ENCODE measurements around the gene CREBL2.
"Not testable (repeated sequence)": the region's sequence is repeated elsewhere in the genome, so short reads cannot be mapped to it uniquely, and the experiment has no call there.

Gene CREBL2, protein sequence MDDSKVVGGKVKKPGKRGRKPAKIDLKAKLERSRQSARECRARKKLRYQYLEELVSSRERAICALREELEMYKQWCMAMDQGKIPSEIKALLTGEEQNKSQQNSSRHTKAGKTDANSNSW

GRCh38 chr12:12611512-12612306 lies at the start of gene CREBL2:
Gene CREBL2, plus strand, starts transcription at chr12:12611876. Its CDS starts 297 bp downstream, at chr12:12612173.
- peak; percentile 78 for DNase-seq

DNA sequence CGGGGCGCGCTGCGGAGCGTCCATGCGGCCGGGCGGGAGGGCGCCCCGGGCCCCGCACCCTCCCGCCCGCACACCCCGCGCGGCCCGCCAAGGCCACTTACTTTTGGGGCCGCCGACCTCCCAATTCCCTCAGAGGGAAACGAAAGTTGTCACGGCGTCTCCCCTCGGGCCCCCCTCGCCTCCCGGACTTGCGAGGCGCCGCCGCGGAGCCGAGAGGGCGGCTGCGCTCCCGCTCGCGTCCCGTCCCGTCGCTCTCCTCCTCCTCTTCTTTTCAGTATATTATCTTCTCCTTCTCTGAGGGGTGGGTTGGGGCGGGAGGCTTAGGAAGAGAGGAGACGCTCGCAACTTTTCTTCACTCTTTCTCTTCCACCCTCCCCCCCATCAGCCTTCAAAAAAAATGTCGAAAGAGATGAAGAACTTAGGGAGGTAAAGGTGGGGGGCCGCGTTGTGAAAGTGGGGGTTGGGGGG lies 49.6 kb upstream of the CREBL2 start:
- peak; percentile 18 for DNase-seq

DNA sequence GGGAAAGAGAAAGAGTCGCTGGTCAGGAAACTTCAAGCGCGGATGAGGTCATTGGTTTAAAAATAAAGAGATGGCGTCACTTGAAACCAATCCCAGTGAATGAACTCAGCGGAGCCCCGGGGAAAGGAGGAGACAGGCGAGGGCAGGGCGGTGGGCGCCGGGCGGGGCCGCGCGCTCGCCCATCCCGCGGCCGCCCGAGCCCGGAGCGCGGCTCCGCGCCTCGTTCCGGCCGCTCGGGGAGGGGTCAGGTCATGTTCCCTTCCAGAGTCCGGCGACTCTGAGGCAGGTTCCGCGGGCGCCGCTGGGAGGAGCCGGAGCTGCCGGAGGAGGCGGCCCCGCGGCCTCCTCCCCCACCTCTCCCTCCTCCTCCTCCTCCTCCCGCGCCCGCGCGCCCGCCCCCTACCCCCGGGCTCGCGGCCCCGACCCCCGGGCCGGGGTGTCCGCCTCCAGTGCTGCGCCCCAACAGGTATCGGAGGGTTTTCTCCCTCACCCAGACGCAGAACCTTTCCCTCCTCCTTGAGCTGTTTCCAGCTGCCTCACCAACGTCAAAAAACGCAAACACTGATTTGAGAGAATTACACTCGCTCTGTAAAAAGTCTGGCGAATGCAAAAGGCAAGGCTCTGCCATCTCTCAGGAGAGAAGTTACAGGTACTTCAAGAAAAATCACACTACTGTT lies 49.0 kb upstream of the CREBL2 start, which contains the start of gene DUSP16:
Gene DUSP16, minus strand, starts transcription at position 279 of the 677 bp plus-strand sequence. CDS start 41,765 bp downstream, outside the sequence.
- peak; percentile 64 for DNase-seq

DNA sequence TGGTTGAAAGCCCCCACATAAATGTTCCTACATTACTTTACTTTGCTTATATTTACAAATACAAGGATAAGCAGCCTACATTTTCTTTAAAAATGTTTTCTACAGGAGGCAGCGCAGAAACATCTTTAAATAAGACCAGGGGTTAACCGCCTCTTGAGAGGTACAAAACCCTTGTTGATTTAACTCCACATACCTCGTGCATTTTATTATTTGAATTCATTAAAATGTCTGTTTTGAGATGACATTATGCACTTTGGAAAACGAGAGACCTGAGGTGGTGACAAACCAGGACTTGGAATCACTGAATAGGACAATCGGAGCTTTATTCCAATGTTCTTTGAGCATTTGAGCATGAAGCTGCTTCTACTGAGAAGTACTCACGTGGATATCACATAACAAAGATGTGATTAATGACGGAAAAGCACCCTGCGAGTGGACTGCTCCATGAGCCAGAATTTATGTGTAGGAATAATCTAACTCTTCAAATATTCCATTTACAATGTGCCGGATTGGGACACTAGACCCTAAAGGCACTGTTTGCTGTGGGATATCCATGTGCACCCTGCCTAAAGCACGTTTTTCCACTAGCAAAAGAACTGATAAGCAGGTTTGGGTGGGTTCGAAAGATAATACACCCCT lies 48.3 kb upstream of the CREBL2 start:
- DNase-seq, result no peak

- DNase-seq, result no peak
Measured at GRCh38 chr12:12564911-12565310, 46.8 kb upstream of the CREBL2 start.

- not testable (repeated sequence) for DNase-seq
Measured at GRCh38 chr12:12565971-12566370, 45.7 kb upstream of the CREBL2 start.

DNA sequence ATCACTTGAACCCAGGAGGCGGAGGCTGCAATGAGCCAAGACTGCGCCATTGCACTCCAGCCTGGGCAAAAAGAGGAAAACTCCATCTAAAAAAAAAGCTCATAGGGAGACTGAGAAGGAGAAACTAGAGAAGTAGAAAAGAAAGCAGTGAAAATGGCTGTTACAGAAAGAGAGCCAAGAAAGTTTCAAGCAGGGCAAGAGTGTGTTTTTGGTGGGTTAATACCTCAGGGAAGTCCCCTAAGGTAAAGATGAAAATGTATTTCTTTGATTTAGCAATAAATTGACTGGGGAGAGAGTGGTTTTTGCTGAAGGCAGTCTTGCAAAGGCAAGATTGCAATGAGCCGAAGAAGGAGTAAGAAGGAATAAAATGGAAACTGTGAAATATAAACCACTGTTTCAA lies 39.0 kb upstream of the CREBL2 start:
- no peak for DNase-seq

DNA sequence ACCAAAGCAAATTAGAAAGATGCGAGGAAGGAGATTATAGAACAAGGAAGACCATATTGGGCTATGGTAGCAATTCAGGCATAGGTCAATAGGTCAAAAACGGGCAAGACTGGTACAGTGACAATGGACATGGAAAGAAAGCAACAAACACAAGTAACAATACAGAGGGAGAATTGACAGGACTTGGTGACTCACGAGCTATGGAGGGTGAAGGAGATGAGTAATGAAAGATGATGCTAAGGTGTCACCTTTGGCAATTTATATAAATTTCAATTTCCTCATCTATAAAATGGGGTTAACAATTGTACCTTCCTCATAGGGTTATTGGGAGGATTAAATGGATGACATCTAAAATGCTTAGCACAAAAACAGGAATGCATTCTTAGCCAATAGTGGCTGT lies 33.9 kb upstream of the CREBL2 start:
- no peak for DNase-seq

DNA sequence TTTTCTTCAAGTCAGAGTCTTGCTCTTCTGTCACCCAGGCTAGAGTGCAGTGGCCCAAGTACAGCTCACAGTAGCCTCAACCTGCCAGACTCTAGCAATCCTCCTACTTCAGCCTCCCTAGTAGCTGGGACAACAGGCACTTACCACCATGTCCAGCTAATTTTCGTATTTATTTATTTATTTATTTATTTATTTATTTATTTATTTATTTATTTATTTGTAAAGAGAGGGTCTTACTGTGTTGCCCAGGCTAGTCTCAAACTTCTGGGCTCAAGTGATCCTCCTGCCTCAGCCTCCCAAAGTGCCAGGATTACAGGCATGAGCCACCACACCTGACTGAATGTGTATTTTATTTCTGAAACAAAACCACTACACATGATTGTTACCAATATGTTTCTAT lies 31.0 kb upstream of the CREBL2 start:
- DNase-seq, result not testable (repeated sequence)

- DNase-seq, result no peak
Measured at GRCh38 chr12:12582193-12582881, 29.3 kb upstream of the CREBL2 start.

GRCh38 chr12:12582895-12583303 lies 28.8 kb upstream of the CREBL2 start:
- no peak for DNase-seq

DNA sequence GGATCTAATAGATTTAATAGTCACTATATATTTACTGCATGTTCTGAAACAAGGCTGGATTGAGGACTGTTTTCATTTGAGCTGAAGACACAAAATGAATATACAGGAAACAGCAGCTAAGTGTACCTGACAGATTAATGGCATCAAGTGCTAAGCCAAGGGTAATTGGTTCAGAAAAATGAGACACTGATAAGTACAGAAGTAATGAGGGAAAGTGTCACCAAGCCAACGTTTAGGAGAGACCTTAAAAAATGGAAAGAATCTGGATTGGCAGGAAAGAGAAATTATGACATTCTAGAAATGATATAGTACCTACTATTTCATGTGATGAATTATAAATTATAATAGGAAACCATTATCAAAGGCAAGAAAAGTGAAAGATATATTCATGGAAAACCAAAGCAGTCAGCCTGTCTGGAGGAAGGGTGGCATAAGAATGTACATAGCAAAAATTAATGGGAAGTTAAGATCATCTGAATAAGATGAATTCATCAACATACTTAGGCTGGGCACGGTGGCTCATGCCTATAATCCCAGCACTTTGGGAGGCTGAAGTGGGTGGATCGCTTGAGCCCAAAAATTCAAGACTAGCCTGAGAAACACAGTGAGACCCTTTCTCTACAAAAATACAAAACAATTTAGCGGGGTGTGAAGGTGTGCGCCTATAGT lies 28.0 kb upstream of the CREBL2 start:
- no peak for DNase-seq

- DNase-seq, result no peak
Measured at GRCh38 chr12:12585115-12585863, 26.4 kb upstream of the CREBL2 start.

DNA sequence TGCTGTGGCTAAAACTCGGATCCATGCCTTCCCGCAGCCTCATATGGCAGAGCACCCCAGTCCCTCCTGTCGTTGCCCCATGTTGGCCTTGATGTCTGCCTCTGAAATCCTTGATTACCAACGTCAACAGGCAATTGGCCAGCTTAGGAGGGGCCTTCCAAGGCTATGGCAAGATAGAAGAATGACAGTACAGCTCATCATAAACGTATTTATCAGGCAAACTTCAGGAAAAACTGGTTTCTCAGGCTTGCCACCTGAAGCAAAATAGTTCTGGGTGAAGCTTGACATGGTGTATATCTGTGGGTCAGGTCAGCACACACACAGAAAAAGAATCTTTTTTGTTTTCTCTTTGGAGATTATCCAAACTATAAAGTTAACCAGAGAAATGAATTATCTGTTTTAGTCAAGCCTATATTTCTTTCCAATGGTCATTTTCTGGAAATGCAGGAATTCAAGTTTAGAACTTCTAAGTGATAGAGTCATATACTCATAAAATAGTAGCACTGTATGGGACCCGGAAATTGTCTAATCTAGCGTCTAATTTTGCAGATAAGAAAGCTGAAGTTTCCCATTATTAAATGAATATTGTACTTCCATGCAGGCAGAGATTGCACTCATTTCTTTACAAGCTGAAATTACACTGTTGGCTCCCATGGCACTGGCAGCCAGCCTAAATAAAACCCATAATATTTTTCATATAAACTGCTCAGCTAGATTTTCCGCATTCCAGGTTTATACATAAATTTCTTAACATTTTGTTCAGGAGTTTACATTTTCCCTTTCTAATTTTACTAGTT lies 24.6 kb upstream of the CREBL2 start:
- no peak for DNase-seq

GRCh38 chr12:12587878-12588277 lies 23.8 kb upstream of the CREBL2 start:
- no peak for DNase-seq

- DNase-seq, result not testable (repeated sequence)
Measured at GRCh38 chr12:12588436-12588835, 23.2 kb upstream of the CREBL2 start.

- no peak for DNase-seq
Measured at GRCh38 chr12:12590961-12591360, 20.7 kb upstream of the CREBL2 start.

DNA sequence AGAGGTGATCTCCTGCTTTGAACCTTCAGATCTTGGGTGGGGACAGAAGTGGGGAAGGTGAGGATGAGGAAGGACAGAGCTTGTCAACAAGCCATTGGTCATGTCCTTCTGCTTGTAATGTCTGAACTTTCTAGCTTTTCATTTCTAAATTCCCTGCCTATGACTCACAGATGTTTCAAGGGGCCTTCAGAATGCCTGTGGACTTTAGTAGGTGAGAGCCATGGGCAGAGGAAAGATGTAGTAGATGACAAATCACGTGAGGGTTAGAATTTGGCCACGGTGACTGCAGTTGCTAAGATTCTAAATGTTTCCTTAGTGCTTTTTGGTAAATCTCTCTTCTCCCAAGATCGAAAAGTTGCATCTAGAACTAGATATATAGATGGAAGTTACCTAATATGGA lies 18.7 kb upstream of the CREBL2 start:
- DNase-seq, result no peak

- not testable (repeated sequence) for DNase-seq
Measured at GRCh38 chr12:12595929-12596328, 15.7 kb upstream of the CREBL2 start.

- not testable (repeated sequence) for DNase-seq
Measured at GRCh38 chr12:12596598-12596997, 15.1 kb upstream of the CREBL2 start.
